Measurements from ENCODE around the gene CAPN10.

CAPN10 gene

GRCh38 chr2:240597419-240598181 lies 11.1 kb downstream of the CAPN10 start:
- peaks cover 22% of the 10 kb centered on the region for H3K4me1 ChIP-seq (ENCODE audit: control insufficient read depth, insufficient read depth, low read length)
- no peak overlapping the region for H3K4me3 ChIP-seq (ENCODE audit: low read length)
- no peaks in the 10 kb centered on the region for H3K9me3 ChIP-seq (ENCODE audit: control insufficient read depth, low read length)
- H3K9ac ChIP-seq (ENCODE audit: low read length): no peak overlapping the region
- no peaks in the 10 kb centered on the region for H3K27me3 ChIP-seq (ENCODE audit: control insufficient read depth, insufficient read depth, low read length)
- H3K36me3 ChIP-seq (ENCODE audit: control insufficient read depth, insufficient read depth, low read length): peaks cover 10% of the 10 kb centered on the region

- no peak overlapping the region for H3K4me3 ChIP-seq (ENCODE audit: low read length)
- H3K36me3 ChIP-seq (ENCODE audit: control insufficient read depth, insufficient read depth, low read length): peaks cover 10% of the 10 kb centered on the region
- no peaks in the 10 kb centered on the region for H3K27me3 ChIP-seq (ENCODE audit: control insufficient read depth, insufficient read depth, low read length)
- no peak overlapping the region for H3K9ac ChIP-seq (ENCODE audit: low read length)
- H3K4me1 ChIP-seq (ENCODE audit: control insufficient read depth, insufficient read depth, low read length): peaks cover 30% of the 10 kb centered on the region
- H3K9me3 ChIP-seq (ENCODE audit: control insufficient read depth, low read length): no peaks in the 10 kb centered on the region
Observed at GRCh38 chr2:240598311-240598911, 11.9 kb downstream of the CAPN10 start.

- Histone ChIP-seq H3K4me1 (ENCODE audit: control insufficient read depth, insufficient read depth, low read length) (peaks cover 37% of the 10 kb centered on the region), H3K27me3 (ENCODE audit: control insufficient read depth, insufficient read depth, low read length) (no peaks in the 10 kb centered on the region), H3K9ac (ENCODE audit: low read length) (no peak overlapping the region), H3K9me3 (ENCODE audit: control insufficient read depth, low read length) (no peaks in the 10 kb centered on the region), H3K36me3 (ENCODE audit: control insufficient read depth, insufficient read depth, low read length) (peaks cover 10% of the 10 kb centered on the region), H3K4me3 (ENCODE audit: low read length) (no peak overlapping the region)
Observed at GRCh38 chr2:240599141-240599583, 12.6 kb downstream of the CAPN10 start.

GRCh38 chr2:240600451-240600961 lies 14.0 kb downstream of the CAPN10 start:
- no peak overlapping the region for H3K9ac ChIP-seq (ENCODE audit: low read length)
- peaks cover 10% of the 10 kb centered on the region for H3K36me3 ChIP-seq (ENCODE audit: control insufficient read depth, insufficient read depth, low read length)
- H3K27me3 ChIP-seq (ENCODE audit: control insufficient read depth, insufficient read depth, low read length): no peaks in the 10 kb centered on the region
- H3K4me3 ChIP-seq (ENCODE audit: low read length): no peak overlapping the region
- no peaks in the 10 kb centered on the region for H3K9me3 ChIP-seq (ENCODE audit: control insufficient read depth, low read length)
- peaks cover 42% of the 10 kb centered on the region for H3K4me1 ChIP-seq (ENCODE audit: control insufficient read depth, insufficient read depth, low read length)

GRCh38 chr2:240601061-240601830 lies 14.7 kb downstream of the CAPN10 start:
- Histone ChIP-seq H3K9me3 (ENCODE audit: control insufficient read depth, low read length) (no peaks in the 10 kb centered on the region), H3K36me3 (ENCODE audit: control insufficient read depth, insufficient read depth, low read length) (peaks cover 10% of the 10 kb centered on the region), H3K27me3 (ENCODE audit: control insufficient read depth, insufficient read depth, low read length) (no peaks in the 10 kb centered on the region), H3K4me1 (ENCODE audit: control insufficient read depth, insufficient read depth, low read length) (peaks cover 39% of the 10 kb centered on the region), H3K4me3 (ENCODE audit: low read length) (no peak overlapping the region), H3K9ac (ENCODE audit: low read length) (no peak overlapping the region)

- peaks cover 10% of the 10 kb centered on the region for H3K36me3 ChIP-seq (ENCODE audit: control insufficient read depth, insufficient read depth, low read length)
- no peak overlapping the region for H3K9ac ChIP-seq (ENCODE audit: low read length)
- no peak overlapping the region for H3K4me3 ChIP-seq (ENCODE audit: low read length)
- no peaks in the 10 kb centered on the region for H3K9me3 ChIP-seq (ENCODE audit: control insufficient read depth, low read length)
- H3K4me1 ChIP-seq (ENCODE audit: control insufficient read depth, insufficient read depth, low read length): peaks cover 38% of the 10 kb centered on the region
- H3K27me3 ChIP-seq (ENCODE audit: control insufficient read depth, insufficient read depth, low read length): no peaks in the 10 kb centered on the region
Observed at GRCh38 chr2:240601831-240602160, 15.3 kb downstream of the CAPN10 start.

- Histone ChIP-seq H3K9me3 (ENCODE audit: control insufficient read depth, low read length) (no peaks in the 10 kb centered on the region), H3K9ac (ENCODE audit: low read length) (no peak overlapping the region), H3K4me3 (ENCODE audit: low read length) (no peak overlapping the region), H3K4me1 (ENCODE audit: control insufficient read depth, insufficient read depth, low read length) (peaks cover 35% of the 10 kb centered on the region), H3K36me3 (ENCODE audit: control insufficient read depth, insufficient read depth, low read length) (peaks cover 10% of the 10 kb centered on the region), H3K27me3 (ENCODE audit: control insufficient read depth, insufficient read depth, low read length) (no peaks in the 10 kb centered on the region)
Observed at GRCh38 chr2:240602266-240603050, 15.9 kb downstream of the CAPN10 start.

- H3K4me3 ChIP-seq (ENCODE audit: low read length): no peak overlapping the region
- no peaks in the 10 kb centered on the region for H3K9me3 ChIP-seq (ENCODE audit: control insufficient read depth, low read length)
- peaks cover 2% of the 10 kb centered on the region for H3K36me3 ChIP-seq (ENCODE audit: control insufficient read depth, insufficient read depth, low read length)
- H3K9ac ChIP-seq (ENCODE audit: low read length): no peak overlapping the region
- H3K4me1 ChIP-seq (ENCODE audit: control insufficient read depth, insufficient read depth, low read length): peaks cover 35% of the 10 kb centered on the region
- no peaks in the 10 kb centered on the region for H3K27me3 ChIP-seq (ENCODE audit: control insufficient read depth, insufficient read depth, low read length)
Observed at GRCh38 chr2:240603081-240603835, 16.7 kb downstream of the CAPN10 start.

GRCh38 chr2:240603846-240604245 lies 17.3 kb downstream of the CAPN10 start:
- no peaks in the 10 kb centered on the region for H3K9me3 ChIP-seq (ENCODE audit: control insufficient read depth, low read length)
- peaks cover 35% of the 10 kb centered on the region for H3K4me1 ChIP-seq (ENCODE audit: control insufficient read depth, insufficient read depth, low read length)
- no peak overlapping the region for H3K4me3 ChIP-seq (ENCODE audit: low read length)
- H3K27me3 ChIP-seq (ENCODE audit: control insufficient read depth, insufficient read depth, low read length): no peaks in the 10 kb centered on the region
- no peaks in the 10 kb centered on the region for H3K36me3 ChIP-seq (ENCODE audit: control insufficient read depth, insufficient read depth, low read length)
- peak overlapping the region; percentile 74 for H3K9ac ChIP-seq (ENCODE audit: low read length)

GRCh38 chr2:240604291-240604938 lies 17.9 kb downstream of the CAPN10 start:
- Histone ChIP-seq H3K9me3 (ENCODE audit: control insufficient read depth, low read length) (no peaks in the 10 kb centered on the region), H3K4me1 (ENCODE audit: control insufficient read depth, insufficient read depth, low read length) (peaks cover 35% of the 10 kb centered on the region), H3K36me3 (ENCODE audit: control insufficient read depth, insufficient read depth, low read length) (no peaks in the 10 kb centered on the region), H3K4me3 (ENCODE audit: low read length) (peak overlapping the region; percentile 87), H3K27me3 (ENCODE audit: control insufficient read depth, insufficient read depth, low read length) (no peaks in the 10 kb centered on the region), H3K9ac (ENCODE audit: low read length) (peak overlapping the region; percentile 74)
